Endothelial cell of hepatic sinusoid (primary cell): Measurements from ENCODE around the gene CHI3L1.

Experiments
- in situ Hi-C: cut with HindIII; loops from 2 replicates; pipeline ENCODE4 v1.10.0; 2017; ENCODE audit warnings: low sequenced_read_pairs

Gene CHI3L1

DNA sequence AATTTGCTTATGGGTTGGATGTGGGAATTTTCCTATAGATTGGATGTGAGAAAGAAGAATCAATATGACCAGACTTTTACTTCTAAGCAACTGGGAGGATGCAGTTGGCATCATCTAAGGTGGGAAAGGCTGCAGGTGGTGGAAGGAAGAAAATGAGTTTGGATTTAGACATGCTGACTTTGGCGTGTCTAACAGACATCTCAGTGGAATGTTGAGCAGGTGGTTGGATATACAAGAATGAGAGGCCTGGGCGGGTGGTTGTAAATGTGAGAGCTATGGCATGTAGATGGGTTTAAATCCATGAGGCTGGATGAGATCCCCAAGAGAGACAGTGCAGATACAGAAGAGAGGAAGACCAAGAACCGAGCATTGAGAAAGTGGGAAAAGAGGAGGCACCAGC lies 48.4 kb downstream of the CHI3L1 start:
- in situ Hi-C loops: no loop called here

DNA sequence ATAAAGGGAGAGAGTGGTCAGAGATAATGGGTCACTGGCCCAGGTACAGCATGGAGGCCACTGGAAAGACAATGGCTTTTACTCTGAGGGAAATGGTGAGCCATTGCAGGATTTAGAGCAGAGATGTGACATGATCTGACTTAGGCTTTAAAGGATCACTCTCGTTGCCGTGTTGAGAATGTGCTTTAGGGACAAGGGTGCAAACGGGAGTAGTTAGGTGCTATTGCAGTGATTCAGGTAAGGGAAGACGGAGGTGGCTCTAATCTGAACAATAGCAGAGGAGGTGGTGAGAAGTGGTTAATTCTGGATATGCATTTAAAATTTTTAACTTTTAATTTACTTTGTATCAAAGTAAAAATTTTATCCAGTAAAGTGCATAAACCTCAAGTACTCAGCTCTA lies 49.2 kb downstream of the CHI3L1 start:
- in situ Hi-C loops: no loop called here

DNA sequence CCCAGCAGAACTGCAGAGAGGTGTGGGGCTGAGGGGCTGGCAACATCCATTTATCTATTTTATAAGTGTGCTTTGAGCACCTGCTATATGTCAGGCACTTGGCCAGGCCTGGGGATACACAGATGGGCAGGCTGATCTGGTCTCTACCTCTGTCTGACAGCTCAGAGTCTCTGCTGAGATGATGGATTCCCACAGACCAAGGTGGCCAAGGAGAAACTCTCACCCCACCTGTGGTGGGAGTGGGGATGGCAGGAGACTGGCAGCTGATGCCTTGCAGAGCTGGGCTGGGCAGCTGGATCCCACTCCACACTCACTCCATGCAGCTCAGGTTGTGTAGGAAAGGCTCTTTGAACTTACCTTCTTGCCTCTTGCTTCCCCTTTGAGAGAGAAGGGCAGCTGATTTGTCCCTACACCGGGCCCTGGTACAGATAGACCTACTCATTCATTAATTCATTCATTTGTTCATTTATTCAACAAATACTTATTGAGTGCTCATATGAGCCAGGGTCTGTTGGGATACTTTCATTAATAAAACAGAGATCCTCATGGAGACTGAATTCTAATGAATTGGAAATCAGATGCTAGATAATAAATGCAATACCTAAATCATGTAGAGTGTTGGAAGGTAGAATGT lies 50.0 kb downstream of the CHI3L1 start:
- in situ Hi-C loops: no loop called here

DNA sequence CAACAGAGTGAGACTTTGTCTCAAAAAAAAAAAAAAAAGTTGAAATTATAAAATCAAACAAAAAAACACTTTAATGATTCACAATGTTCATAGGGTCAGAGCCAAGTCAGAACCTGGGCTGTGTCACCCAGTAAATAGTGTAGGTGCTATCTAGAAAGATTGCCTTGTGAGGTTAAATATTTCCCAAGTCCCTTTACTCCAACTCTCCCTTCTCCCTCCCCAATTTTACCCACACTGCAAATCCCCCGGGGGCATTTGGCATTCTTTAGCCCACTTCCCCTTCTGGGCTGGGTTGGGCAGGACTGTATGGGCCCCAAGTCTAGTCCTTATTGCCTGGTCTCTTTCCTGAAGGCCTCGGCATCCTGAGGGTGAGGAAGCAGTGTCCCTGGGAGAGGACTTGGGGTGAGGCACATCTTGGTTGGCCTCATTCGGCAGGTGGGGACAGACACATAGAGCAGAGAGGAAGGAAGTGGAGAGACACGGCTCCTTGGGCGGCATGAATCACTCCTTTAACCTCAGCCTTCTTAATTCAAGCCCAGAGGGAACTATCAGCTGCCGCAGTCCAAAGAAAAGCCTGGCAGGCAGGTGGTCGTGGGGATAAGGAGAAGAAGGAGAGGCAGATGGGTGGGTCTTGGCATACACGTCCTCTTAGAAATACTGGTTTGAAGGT lies 50.7 kb downstream of the CHI3L1 start:
- in situ Hi-C loops: no loop called here

DNA sequence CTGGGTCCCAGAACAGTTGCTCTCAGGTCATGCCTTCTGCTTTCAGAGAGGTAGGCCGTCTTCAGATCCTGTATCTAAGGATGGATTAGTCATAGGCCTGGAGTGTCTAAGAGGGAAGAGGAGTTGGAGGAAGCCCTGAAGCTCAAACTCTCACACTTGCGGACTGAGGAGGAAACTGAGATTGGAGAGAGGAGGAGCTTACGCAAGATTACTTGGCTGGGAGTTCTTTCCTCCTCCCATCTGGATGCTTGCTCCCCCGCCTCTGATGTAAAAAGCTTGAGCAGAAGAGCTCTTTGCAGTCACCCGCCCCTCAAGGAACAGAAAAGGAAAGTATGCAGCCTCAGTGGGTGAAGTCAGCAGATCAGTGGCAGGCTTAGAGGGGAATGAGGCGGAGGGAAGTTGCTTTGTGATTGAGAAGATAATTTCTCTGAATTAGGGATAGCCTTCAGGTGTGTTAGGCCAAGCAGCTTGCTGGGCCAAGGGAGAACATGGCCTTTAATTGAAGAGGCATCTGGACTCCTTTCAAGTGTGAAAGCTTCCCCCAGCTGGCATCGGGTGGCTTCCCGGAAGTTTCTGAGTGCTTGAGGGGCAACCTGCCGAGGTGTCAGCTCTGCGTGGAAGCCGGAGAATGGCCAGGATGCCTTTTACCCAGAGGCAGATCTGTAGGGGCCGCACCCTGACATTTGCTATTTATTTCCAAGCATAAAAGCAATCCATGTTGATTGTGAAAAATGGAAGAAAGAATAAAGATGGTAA lies 52.4 kb downstream of the CHI3L1 start:
- in situ Hi-C loops: no loop called here

DNA sequence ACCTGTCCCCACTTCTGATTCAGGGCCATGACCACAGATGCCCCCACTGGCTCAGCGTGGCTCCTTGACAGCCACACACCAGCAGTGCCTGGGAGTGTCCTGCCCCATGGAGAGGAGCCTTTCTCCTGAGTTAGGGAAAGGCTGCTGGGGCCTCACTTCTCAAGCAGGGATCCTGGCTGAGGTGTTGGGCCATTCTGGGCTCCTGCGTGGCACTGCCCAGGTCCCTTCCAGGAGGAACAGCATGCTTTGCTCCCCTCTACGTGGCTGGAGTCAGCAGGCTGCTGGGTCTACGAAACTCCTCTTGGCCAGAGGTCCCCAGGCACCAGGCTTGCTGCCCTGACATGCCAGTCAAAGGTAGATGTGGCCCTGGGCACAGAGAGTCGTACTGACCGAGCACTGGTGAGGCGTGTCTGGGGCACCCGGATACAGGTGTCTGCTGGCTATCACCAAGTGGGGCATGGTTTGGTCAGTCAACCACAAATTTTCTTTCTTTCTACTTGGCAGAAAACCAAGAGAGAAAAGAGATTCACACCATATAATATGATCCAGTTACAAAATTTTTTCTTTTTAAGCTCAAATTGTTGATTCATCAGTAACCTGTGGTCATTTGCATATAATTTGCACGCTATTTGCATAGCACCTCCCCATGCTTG lies 54.8 kb downstream of the CHI3L1 start:
- in situ Hi-C loops: no loop called here

DNA sequence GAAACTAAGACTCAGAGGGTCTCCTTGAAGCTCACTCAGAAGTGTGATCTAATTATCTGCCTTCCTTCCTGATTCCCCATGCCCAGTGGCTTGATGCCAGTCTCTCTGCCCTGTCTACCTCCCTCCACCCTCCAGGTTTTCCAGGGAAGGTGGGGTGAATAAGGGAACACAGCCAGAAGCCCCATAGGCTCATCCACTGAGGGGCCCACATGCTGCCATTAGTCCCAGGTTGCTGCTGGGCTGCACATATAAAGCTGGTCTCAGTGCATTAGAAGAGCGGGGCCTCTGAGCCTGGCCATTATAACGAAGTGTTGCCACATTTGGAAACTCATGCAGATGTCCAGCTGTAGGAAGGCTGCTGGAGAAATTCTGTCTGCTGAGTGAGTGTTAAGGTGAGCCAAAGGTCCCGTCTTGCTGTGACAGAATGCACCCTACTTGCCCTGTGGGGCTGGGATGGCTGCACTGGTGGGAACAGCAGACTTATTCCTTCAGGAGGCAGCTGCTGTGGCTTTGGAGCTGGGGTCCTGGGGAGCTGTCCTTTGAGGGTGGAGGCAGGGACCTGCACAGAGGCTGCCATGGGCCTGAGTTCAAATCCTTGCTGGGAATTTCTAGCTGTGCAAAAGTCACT lies 56.0 kb downstream of the CHI3L1 start:
- in situ Hi-C loops: no loop called here

DNA sequence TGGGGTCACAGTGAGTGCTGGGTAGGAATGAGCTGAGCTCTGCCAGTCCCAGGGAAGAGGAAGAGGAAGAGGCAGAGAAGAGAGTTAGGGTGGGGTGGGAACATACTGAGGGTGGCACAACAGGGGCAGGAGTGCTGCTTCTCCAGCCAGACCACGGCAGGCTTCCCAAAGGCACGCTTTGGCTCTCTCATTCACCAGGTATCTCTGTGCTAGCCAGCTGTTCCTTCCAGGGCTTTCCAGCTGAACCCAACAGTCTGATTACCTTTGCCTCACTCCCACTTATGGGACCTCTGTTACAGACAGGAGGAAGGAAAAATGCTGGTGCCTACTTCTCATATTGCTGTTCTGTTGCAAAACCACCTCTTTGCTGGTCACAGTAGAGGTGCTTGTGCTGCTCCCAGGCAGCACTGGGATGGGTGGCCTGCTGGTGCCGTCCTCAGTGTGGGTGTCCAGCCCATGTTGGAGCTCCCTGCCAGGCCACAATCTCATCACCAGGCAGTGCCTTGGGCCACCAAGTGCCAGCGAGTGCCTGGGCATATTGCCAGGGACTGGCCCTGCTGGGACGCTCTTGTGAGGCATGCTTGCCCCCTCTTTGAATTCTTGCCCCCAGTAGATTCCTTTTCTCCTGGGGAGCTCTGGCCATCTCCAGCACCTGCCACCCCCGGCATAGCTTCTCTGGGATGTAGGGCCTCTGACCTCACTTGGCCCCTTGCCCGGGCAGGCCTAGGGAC lies 56.8 kb downstream of the CHI3L1 start:
- in situ Hi-C loops: no loop called here
